ENCODE data around the gene BMP7. TPM values are rescaled to one million over a fixed set of nuclear protein-coding genes. Genes with fewer than 3 reads are reported as not detected.

Gene BMP7
- total RNA-seq, 1 donor from 2014 or later = 23.0 TPM

DNA sequence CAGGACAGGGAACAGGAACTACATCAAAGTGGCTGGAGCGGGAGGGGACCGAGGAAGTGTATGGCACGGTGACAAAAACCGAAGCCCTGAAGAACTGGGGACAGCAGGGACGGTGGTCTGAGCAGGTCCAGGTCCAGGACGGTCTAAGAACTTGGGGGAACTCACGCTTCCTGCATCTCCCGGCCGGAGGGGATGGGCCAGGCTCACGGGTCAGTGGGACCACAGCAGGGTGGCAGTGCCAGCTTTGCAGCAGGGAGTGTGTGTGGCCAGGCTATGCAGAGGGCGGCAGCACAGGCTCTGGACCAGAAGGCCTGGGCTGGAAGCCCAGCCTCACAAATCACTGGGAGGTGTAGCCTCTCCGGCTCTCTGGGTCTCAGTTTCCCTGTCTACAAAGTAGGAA is 123.8 kb downstream of the BMP7 start:
- Mint-ChIP-seq H3K27ac (no peak overlapping the region), H3K9me3 (no peaks in the 10 kb centered on the region), H3K4me1 (no peaks in the 10 kb centered on the region), H3K4me3 (no peak overlapping the region), H3K27me3 (ENCODE audit: low read depth) (peaks cover 23% of the 10 kb centered on the region), H3K36me3 (no peaks in the 10 kb centered on the region)
- TF ChIP-seq, protein P1, sequence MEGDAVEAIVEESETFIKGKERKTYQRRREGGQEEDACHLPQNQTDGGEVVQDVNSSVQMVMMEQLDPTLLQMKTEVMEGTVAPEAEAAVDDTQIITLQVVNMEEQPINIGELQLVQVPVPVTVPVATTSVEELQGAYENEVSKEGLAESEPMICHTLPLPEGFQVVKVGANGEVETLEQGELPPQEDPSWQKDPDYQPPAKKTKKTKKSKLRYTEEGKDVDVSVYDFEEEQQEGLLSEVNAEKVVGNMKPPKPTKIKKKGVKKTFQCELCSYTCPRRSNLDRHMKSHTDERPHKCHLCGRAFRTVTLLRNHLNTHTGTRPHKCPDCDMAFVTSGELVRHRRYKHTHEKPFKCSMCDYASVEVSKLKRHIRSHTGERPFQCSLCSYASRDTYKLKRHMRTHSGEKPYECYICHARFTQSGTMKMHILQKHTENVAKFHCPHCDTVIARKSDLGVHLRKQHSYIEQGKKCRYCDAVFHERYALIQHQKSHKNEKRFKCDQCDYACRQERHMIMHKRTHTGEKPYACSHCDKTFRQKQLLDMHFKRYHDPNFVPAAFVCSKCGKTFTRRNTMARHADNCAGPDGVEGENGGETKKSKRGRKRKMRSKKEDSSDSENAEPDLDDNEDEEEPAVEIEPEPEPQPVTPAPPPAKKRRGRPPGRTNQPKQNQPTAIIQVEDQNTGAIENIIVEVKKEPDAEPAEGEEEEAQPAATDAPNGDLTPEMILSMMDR (IDR thresholded peaks at IDR 0.05; ENCODE audit: unreplicated experiment) = no peak
- DNase-seq (ENCODE audit: low spot score in 2 of 2, unreplicated experiment in 2 of 2) = no peak

DNA sequence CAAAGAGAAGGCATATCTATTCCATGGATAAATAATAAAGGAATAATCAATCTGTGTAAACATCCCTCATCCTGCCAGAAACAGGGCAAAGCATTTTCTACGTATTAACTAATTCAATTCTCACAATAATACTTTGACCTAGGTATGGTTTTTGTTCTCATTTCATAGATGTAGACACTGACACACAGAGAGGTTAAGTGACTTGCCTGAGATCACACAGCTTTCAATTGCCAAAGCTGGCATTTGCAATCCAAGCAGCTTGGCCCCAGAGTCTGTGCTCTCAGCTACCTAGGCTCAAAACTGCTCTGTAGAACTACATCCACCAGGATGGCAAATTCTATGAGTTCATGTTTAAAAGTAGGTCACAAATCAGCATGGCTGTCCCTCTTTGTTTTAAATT is 124.9 kb downstream of the BMP7 start:
- Mint-ChIP-seq H3K4me3 (no peak overlapping the region), H3K4me1 (no peaks in the 10 kb centered on the region), H3K27ac (no peak overlapping the region), H3K36me3 (no peaks in the 10 kb centered on the region), H3K9me3 (no peaks in the 10 kb centered on the region), H3K27me3 (ENCODE audit: low read depth) (peaks cover 21% of the 10 kb centered on the region)
- TF ChIP-seq, protein P1 (IDR thresholded peaks at IDR 0.05; ENCODE audit: unreplicated experiment) = no peak
- DNase-seq (ENCODE audit: low spot score in 2 of 2, unreplicated experiment in 2 of 2) = no peak

DNA sequence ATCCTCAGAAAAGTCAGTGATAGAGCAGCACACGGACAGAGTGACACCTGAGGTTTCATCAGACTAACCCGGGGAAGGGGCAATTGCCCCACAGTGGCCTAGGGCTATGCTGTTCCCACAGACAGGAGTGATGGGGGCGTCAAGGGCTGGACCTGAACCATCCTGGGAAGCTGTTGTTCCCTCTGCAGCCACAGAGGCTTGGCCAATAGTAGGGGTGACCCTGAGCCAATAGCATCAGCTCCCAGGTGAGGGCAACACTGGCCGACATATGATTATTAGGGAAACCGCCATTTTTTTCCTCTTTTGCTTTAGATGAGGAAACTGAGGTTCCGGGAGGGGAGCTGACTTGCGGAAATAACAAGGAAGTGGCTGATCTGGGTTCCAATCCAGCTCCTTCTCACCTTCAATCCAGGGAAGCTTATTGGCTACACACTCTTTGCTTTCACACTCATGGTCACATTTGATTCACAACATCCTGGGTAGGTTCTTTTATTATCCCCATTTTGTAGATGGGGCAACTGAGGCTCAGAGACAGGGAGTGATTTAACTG is 126.0 kb downstream of the BMP7 start:
- no peak for DNase-seq (ENCODE audit: low spot score in 2 of 2, unreplicated experiment in 2 of 2)
- no peaks in the 10 kb centered on the region for H3K36me3 Mint-ChIP-seq
- no peak overlapping the region for H3K4me3 Mint-ChIP-seq
- H3K4me1 Mint-ChIP-seq = no peaks in the 10 kb centered on the region
- H3K9me3 Mint-ChIP-seq = no peaks in the 10 kb centered on the region
- TF ChIP-seq, protein P1 (IDR thresholded peaks at IDR 0.05; ENCODE audit: unreplicated experiment) = no peak
- no peak overlapping the region for H3K27ac Mint-ChIP-seq
- peaks cover 16% of the 10 kb centered on the region for H3K27me3 Mint-ChIP-seq (ENCODE audit: low read depth)

DNA sequence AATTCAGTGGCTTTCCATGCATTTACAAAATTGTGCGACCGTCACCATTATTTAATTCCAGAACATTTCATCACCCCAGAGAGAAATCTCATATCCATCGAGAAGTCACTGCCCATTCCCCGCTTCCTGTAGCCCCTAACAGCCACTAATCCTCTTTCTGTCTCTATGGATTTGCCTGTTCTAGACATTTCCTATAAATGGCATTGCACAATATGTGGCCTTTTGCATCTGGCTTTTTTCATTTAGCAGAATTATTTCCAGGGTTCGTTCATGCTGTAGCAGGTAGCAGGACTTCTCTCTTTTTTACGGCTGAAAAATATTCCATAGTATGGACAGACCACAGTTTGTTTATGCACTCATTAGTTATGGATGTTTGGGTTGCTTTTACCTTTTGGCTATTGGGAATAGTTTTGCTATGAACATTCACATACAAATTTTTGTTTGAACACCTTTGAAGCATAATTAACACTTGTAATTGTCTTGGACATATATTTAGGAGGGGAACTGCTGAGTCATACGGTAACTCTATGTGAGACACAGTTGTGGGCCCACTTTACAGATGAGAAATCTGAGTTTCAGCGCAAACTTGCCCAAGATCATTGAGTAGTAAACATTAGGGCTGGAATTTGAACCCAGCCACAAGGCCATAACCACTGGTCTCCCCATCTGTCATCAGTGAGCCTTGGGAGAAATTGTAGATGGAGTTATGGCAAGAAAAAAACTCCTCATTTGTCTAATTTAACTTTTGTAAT is 126.9 kb downstream of the BMP7 start:
- H3K27ac Mint-ChIP-seq = no peak overlapping the region
- no peaks in the 10 kb centered on the region for H3K36me3 Mint-ChIP-seq
- peaks cover 9% of the 10 kb centered on the region for H3K27me3 Mint-ChIP-seq (ENCODE audit: low read depth)
- H3K4me3 Mint-ChIP-seq = no peak overlapping the region
- H3K4me1 Mint-ChIP-seq = no peaks in the 10 kb centered on the region
- no peaks in the 10 kb centered on the region for H3K9me3 Mint-ChIP-seq
- DNase-seq (ENCODE audit: low spot score in 2 of 2, unreplicated experiment in 2 of 2) = no peak
- TF ChIP-seq, protein P1 (IDR thresholded peaks at IDR 0.05; ENCODE audit: unreplicated experiment) = no peak

DNA sequence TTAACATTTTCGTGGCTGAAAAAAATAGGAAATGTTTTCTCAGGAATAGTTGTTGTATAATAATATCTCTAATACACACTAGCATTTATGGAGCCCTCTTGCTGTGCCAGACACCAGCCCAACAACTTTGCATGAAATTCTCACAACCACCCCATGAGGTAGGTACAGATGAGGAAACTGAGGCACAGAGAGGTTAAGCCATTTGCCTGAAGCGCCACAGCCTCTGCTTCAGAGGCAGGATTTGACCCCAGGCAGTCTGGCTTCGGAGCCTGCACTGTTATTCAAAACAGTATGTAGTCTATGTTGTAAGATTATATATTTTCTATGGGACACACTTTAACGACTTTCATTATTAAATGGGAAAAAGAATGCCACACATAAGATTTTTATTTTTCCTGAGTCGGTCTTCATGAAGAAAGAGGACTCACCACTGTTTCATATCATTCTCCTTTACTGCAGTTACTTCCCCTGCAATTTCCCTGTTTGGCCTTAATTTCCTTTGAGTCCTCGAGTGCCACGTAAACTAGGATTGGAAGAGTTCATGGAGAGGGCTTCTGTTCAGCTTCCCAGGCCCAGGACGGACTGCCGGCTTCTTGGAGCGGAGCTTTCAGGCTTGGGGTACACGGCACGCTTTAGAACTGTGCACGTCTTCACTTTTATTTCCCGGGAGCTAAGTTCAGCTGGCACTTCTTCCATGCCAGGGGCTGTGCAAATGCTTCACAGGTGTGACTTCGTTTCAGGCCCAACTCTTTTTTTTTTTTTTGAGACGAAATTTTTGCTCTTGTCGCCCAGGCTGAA is 128.0 kb downstream of the BMP7 start:
- Mint-ChIP-seq H3K4me3 (no peak overlapping the region), H3K36me3 (no peaks in the 10 kb centered on the region), H3K27ac (no peak overlapping the region), H3K27me3 (ENCODE audit: low read depth) (peaks cover 3% of the 10 kb centered on the region), H3K9me3 (no peaks in the 10 kb centered on the region), H3K4me1 (peaks cover 6% of the 10 kb centered on the region)
- TF ChIP-seq, protein P1 (IDR thresholded peaks at IDR 0.05; ENCODE audit: unreplicated experiment) = no peak
- DNase-seq (ENCODE audit: low spot score in 2 of 2, unreplicated experiment in 2 of 2) = no peak
